Dendritic cell treated with granulocyte-macrophage colony-stimulating factor and Interleukin-4, amounts not matched to agents 40 ng/mL and 50 ng/mL, for 4 days (primary cell): ENCODE results near the gene RNF31.

ENCODE experiments used
- H3K27ac Mint-ChIP-seq: one replicate; pipeline ENCODE4 v1.8.0; 2022; ENCODE audit warnings: mild to moderate bottlenecking, mixed read lengths
- H3K27me3 Mint-ChIP-seq: one replicate; pipeline ENCODE4 v1.8.0; 2022; ENCODE audit warnings: mild to moderate bottlenecking, mixed read lengths
- H3K36me3 Mint-ChIP-seq: one replicate; pipeline ENCODE4 v1.8.0; 2022; ENCODE audit warnings: low read depth, mixed read lengths
- H3K4me1 Mint-ChIP-seq: one replicate; pipeline ENCODE4 v1.8.0; 2022; ENCODE audit warnings: low read depth, mixed read lengths
- H3K4me3 Mint-ChIP-seq: one replicate; pipeline ENCODE4 v1.8.0; 2022; ENCODE audit warnings: mild to moderate bottlenecking, moderate library complexity, mixed read lengths
- H3K9me3 Mint-ChIP-seq: one replicate; pipeline ENCODE4 v1.8.0; 2022; ENCODE audit warnings: mixed read lengths
- intact Hi-C: fragments of 100-400 bp; cut with micrococcal nuclease; formaldehyde crosslinking; loops from one replicate; pipeline ENCODE4 v1.15.0; 2022

RNF31 gene

DNA sequence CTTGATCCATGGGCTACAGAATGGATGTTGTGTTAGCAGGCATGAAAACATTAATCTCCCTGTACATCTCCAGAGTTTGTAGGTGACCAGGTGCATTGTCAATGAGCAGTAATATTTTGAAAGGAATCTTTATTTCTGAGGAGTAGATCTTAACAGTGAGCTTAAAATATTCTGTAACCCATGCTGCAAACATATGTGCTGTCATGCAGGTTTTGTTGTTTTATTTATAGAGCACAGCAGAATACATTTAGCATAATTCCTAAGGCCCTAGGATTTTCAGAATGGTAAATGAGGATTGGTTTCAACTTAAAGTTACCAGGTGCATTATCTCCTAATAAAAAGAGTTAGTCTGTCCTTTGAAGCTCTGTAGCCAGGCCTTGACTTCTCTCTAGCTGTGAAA lies 20.4 kb upstream of the RNF31 start:
- H3K4me3 Mint-ChIP-seq = no peak overlapping the region
- no peak overlapping the region for H3K27ac Mint-ChIP-seq
- intact Hi-C loops = no loop called here
- no peaks in the 10 kb centered on the region for H3K9me3 Mint-ChIP-seq
- H3K27me3 Mint-ChIP-seq = no peaks in the 10 kb centered on the region
- peaks cover 47% of the 10 kb centered on the region for H3K36me3 Mint-ChIP-seq
- peaks cover 26% of the 10 kb centered on the region for H3K4me1 Mint-ChIP-seq

DNA sequence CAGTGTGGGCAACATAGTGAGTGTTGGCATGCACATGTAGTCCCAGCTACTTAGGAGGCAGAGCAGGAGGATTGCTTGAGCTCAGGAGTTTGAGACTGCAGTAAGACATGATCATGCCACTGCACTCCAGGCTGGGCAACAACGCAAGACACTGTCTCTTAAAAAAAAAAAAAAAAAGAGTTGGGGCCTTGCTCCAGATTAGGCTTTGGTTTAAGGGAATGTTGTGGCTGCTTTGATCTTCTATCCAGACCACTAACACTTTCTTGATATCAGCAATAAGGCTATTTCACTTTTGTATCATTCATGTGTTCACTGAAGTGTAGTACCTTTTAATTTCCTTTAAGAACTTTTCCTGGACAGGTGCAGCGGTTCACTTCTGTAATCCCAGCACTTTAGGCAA lies 19.6 kb upstream of the RNF31 start:
- Mint-ChIP-seq H3K4me3 (no peak overlapping the region), H3K27me3 (no peaks in the 10 kb centered on the region), H3K36me3 (peaks cover 47% of the 10 kb centered on the region), H3K27ac (no peak overlapping the region), H3K9me3 (no peaks in the 10 kb centered on the region), H3K4me1 (peaks cover 28% of the 10 kb centered on the region)
- intact Hi-C loops = no loop called here

DNA sequence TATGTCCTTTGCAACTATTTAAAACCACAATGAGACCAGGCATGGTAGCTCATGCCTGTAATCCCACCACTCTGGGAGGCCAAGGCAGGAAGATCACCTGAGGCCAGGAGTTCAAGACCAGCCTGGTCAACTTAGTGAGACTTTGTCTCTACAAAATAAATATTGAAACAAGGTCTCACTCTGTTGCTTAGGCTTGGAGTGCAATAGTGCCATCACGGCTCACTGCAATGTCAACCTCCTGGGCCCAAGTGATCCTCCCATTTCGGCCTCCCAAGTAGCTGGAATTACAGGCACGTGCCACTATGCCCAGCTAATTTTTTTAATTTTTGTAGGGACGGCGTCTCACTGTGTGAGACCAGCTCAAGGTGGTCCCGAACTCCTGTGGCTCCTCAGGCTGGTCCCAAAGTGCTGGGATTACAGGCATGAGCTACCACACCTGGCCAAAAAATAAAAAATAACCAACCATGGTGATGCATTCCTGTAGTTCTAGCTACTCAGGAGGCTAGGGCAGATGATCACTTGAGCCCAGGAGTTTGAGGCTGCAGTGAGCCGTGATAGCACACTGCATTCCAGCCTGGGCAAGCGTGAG lies 17.8 kb upstream of the RNF31 start:
- no peaks in the 10 kb centered on the region for H3K27me3 Mint-ChIP-seq
- no peaks in the 10 kb centered on the region for H3K9me3 Mint-ChIP-seq
- intact Hi-C loops = no loop called here
- peaks cover 17% of the 10 kb centered on the region for H3K4me1 Mint-ChIP-seq
- no peak overlapping the region for H3K27ac Mint-ChIP-seq
- H3K4me3 Mint-ChIP-seq = no peak overlapping the region
- H3K36me3 Mint-ChIP-seq = peaks cover 33% of the 10 kb centered on the region

DNA sequence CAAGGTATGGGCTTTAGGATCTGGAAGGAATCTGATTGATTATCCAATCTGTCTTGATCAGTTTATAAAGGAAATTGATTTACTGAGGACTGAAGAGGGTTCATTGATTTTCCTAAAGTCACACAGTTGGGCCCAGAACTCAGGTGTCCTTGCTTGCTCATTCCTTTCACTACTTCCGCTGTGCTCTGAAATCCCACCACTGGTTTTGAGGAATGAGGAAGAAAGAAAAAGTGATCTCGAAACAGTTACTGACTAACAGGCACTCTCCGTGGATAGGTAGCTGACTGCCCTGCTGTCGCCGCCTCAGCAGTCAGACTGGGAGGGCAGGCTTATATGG lies 16.9 kb upstream of the RNF31 start, which contains the start of gene FITM1:
Gene FITM1, plus strand, starts transcription at position 280 of the 337 bp plus-strand sequence. CDS start 905 bp downstream, outside the sequence.
- Mint-ChIP-seq H3K36me3 (peaks cover 25% of the 10 kb centered on the region), H3K27me3 (no peaks in the 10 kb centered on the region), H3K27ac (no peak within 1 kb of the TSS), H3K4me3 (no peak within 1 kb of the TSS), H3K9me3 (no peaks in the 10 kb centered on the region), H3K4me1 (peaks cover 21% of the 10 kb centered on the region)
- intact Hi-C loops = no loop called here

DNA sequence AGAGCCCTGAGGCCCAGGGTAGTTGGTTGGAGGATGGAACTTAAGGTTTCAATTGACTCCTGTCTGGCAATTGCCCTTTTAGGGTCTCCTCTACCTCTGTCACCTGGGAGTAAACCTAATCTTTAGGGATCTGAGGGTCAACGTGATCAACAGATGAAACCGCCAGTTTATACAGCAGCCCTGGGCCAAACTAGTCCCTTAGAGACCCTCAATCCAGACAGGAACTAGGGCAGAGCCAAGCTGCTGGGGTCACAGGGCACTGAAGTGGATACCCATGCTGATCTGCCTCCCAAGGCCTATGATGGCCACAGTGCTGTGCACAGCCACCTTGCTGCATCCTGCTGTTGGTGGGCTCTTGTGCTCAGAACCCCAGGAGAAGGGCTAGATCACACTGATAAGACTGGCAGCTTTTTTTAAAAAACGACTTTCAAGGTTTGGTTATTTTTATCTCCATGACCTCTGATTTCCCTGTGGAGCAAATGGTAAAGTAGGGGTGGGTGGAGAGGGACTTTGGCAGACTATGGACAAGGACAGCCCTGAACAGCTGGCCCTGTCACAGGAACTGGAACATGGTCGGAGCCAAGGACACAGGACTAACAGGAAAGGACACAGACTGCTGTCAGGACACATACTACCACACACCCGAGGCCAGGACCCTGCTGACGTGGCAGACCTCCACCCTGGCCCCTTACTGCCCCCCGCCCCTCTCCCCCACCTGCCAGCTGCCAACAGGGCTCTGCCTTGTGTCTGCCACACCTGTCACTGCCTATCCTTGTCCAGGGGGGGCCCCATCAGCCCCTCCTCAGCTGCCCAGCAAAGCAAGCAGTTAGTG lies 16.4 kb upstream of the RNF31 start:
- H3K27ac Mint-ChIP-seq = no peak overlapping the region
- no peak overlapping the region for H3K4me3 Mint-ChIP-seq
- peaks cover 25% of the 10 kb centered on the region for H3K4me1 Mint-ChIP-seq
- intact Hi-C loops = no loop called here
- H3K9me3 Mint-ChIP-seq = no peaks in the 10 kb centered on the region
- no peaks in the 10 kb centered on the region for H3K27me3 Mint-ChIP-seq
- H3K36me3 Mint-ChIP-seq = peaks cover 23% of the 10 kb centered on the region

DNA sequence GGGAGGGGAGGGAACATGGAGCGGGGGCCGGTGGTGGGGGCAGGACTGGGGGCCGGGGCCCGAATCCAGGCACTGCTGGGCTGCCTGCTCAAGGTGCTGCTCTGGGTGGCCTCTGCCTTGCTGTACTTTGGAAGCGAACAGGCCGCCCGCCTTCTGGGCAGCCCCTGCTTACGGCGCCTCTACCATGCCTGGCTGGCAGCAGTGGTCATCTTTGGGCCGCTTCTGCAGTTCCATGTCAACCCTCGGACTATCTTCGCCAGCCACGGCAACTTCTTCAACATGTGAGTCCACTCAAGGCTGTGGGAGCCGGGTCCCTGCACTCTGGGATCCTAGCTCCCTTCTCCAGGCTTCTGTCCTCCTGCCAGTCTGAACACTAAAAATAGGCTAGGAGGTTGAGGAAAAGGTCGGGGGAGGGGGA lies 15.7 kb upstream of the RNF31 start:
- Mint-ChIP-seq H3K27ac (no peak overlapping the region), H3K4me1 (peaks cover 28% of the 10 kb centered on the region)

DNA sequence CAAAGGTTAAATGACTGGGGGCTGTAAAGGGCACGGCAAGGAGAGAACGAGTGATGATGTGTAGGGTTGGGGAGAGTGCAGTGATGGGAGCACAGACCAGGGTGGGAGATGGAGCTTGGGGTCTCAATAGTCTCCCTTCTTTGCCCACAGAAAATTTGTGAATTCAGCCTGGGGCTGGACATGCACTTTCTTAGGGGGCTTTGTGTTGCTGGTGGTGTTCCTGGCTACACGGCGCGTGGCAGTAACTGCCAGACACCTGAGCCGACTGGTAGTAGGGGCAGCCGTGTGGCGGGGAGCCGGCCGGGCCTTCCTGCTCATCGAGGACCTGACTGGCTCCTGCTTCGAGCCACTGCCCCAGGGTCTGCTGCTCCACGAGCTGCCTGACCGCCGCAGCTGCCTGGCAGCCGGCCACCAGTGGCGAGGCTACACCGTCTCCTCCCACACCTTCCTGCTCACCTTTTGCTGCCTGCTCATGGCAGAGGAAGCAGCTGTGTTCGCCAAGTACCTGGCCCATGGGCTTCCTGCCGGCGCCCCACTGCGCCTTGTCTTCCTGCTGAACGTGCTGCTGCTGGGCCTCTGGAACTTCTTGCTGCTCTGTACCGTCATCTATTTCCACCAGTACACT lies 15.1 kb upstream of the RNF31 start:
- peaks cover 32% of the 10 kb centered on the region for H3K36me3 Mint-ChIP-seq
- intact Hi-C loops = no loop called here
- H3K4me3 Mint-ChIP-seq = no peak overlapping the region
- peak overlapping the region; percentile 52 for H3K27ac Mint-ChIP-seq
- no peaks in the 10 kb centered on the region for H3K27me3 Mint-ChIP-seq
- peaks cover 34% of the 10 kb centered on the region for H3K4me1 Mint-ChIP-seq
- H3K9me3 Mint-ChIP-seq = no peaks in the 10 kb centered on the region

More for the DNA sequence above, 15.7 kb upstream of the RNF31 start:
- Mint-ChIP-seq H3K36me3 (peaks cover 26% of the 10 kb centered on the region), H3K9me3 (no peaks in the 10 kb centered on the region), H3K27me3 (no peaks in the 10 kb centered on the region), H3K4me3 (no peak overlapping the region)
- intact Hi-C loops = no loop called here

DNA sequence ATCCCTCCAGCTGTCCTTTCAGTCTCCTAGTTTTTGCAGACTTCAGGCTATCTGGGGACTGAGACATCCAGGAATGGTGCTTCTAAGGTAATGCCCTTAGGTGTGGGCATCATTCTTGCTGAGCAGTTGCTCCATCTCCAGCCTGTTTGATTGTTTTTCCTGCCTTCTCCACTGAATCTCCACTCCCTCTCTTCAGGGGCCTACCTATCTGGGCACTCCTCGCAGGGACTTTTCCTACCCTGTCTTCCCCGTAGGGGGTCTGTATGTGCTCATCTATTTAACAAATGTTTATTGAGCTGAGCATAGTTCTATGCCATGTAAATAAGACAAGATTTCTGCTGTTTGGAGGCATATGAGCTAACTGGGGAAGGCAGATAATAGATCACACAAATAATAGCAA lies 14.3 kb upstream of the RNF31 start:
- no peak overlapping the region for H3K27ac Mint-ChIP-seq
- intact Hi-C loops = no loop called here
- peaks cover 40% of the 10 kb centered on the region for H3K36me3 Mint-ChIP-seq
- H3K4me1 Mint-ChIP-seq = peaks cover 42% of the 10 kb centered on the region
- H3K4me3 Mint-ChIP-seq = no peak overlapping the region
- H3K27me3 Mint-ChIP-seq = no peaks in the 10 kb centered on the region
- H3K9me3 Mint-ChIP-seq = no peaks in the 10 kb centered on the region

DNA sequence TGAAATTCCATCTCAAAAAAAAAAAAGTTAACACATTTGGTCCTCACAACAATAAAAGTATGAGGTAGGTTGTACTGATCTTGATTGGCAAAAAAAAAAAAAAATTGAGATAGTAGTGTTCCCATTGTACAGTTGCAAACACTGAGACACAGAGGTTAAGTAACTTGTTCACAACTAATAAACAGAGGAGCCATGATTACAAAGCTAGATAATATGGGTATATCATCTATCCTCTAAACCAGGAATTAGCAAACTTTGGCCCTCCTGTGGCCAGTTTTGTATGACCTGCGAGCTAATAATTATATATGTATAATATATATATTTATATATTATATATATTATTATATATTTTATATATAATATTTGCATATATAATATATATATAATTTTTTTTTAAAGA lies 13.6 kb upstream of the RNF31 start:
- Mint-ChIP-seq H3K9me3 (no peaks in the 10 kb centered on the region), H3K4me1 (peaks cover 50% of the 10 kb centered on the region), H3K27ac (no peak overlapping the region), H3K4me3 (no peak overlapping the region), H3K27me3 (no peaks in the 10 kb centered on the region), H3K36me3 (peaks cover 48% of the 10 kb centered on the region)
- intact Hi-C loops = no loop called here

DNA sequence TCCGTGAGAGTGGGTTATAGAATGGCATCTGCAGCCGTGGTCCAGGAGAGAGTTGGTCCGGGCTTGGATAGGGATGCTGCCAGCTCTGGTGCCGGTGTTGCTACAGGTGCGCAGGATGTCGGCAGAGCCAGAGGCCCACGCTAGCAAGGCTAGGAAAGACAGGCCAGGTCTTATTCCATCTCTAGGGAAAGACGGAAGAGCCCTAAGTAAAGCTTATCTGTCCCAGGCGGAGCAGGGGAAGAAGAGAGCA lies 11.8 kb upstream of the RNF31 start:
- peaks cover 64% of the 10 kb centered on the region for H3K4me1 Mint-ChIP-seq
- H3K27me3 Mint-ChIP-seq = no peaks in the 10 kb centered on the region
- H3K4me3 Mint-ChIP-seq = peak overlapping the region; percentile 85
- intact Hi-C loops = no loop called here
- peaks cover 60% of the 10 kb centered on the region for H3K36me3 Mint-ChIP-seq
- peak overlapping the region; percentile 76 for H3K27ac Mint-ChIP-seq
- no peaks in the 10 kb centered on the region for H3K9me3 Mint-ChIP-seq

DNA sequence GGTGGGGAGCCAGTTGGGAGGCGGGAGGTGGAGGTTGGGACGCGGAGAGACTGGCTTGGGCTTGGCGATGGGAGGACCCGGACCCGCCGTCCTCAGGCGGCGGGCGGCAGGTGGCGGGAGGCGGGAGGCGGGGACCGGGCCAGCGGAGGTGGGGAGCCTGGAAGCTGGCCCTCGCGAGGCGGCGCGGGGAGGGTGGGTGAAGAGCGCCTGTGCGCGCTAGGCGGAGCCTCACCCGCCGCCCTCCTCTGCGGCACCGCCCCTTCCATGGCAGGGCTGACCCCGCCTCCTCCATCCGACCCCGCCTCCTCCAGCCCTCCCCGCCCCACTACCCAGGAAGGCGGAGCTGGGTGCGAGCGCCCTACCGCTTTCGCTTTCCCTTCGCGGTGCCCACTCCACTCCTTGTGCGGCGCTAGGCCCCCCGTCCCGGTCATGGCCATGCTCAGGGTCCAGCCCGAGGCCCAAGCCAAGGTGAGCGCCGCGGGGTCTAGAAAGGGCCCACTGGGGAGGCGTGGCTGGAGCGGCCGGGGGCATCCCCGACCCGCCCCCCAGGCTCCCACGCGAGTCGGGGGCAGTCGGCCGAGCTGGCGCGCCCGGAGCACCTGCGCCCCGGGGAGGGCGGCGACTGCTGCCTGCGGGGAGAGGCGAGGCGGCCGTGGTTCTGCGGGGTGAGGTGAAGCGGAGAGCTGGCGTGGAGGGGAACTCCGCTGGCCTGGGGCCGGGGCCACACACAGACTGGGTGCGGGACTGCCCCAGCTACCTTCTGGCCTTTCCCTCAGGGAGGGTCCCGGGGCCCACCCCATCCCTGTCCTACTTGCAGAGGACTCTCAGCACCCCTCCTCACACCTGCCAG lies 11.2 kb upstream of the RNF31 start, which contains the start of gene PSME1:
Gene PSME1, plus strand, starts transcription at position 361 of the 850 bp plus-strand sequence. Its CDS starts 69 bp downstream, at position 430.
- peaks cover 61% of the 10 kb centered on the region for H3K36me3 Mint-ChIP-seq
- peak within 1 kb of the TSS; percentile 85 for H3K4me3 Mint-ChIP-seq
- peaks cover 64% of the 10 kb centered on the region for H3K4me1 Mint-ChIP-seq
- intact Hi-C loops = loop anchor here (1.0 kb wide), 1 partner anchor 21 kb away; no protein-coding TSS in a partner anchor
- no peaks in the 10 kb centered on the region for H3K27me3 Mint-ChIP-seq
- H3K27ac Mint-ChIP-seq = peak within 1 kb of the TSS; percentile 76
- no peaks in the 10 kb centered on the region for H3K9me3 Mint-ChIP-seq

DNA sequence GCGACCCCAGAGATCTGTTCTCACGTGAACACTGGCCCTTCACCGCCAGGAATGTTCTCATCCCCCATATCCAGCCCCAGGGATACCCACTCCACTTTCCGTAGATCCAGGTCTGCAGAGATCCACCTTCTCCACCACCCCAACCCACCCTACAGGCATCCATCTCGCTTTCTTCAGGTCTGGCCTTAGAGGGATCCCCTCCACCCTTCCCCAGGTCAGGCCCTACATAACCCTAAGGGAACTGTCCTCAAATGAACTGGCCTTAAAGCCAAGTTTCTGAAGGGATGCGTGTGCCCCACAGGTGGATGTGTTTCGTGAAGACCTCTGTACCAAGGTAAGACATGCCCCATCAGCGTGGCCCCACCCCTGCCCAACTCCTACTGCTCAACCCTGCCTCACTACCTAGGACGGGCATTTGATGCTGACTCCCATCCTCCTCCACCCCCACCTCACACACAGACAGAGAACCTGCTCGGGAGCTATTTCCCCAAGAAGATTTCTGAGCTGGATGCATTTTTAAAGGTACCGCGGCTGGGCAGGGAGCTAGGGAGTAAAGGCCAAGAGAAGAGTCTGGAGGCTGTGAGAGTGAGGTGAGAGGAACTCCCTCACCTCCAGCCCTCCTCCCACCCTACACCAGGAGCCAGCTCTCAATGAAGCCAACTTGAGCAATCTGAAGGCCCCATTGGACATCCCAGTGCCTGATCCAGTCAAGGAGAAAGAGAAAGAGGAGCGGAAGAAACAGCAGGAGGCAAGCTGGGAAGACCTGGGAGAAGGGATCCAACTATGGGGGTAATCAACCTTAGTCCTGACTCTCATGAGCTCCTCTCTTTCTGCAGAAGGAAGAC lies 10.4 kb upstream of the RNF31 start:
- Mint-ChIP-seq H3K27ac (peak overlapping the region; percentile 76), H3K27me3 (no peaks in the 10 kb centered on the region), H3K4me3 (peak overlapping the region; percentile 85), H3K9me3 (no peaks in the 10 kb centered on the region), H3K4me1 (peaks cover 62% of the 10 kb centered on the region), H3K36me3 (peaks cover 57% of the 10 kb centered on the region)
- intact Hi-C loops = loop anchor here (1.0 kb wide), 1 partner anchor 22 kb away; no protein-coding TSS in a partner anchor
